NCI-H748 (cell line): Measurements from ENCODE around the gene MAN2B1.
"Not testable (repeated sequence)": the region's sequence is repeated elsewhere in the genome, so short reads cannot be mapped to it uniquely, and the experiment has no call there.

Source experiments
- DNase-seq: peaks from one replicate; lab custom pipeline; 2025; ENCODE audit not compliant: unreplicated experiment; lab: John Stamatoyannopoulos, UW

Gene MAN2B1

GRCh38 chr19:12666265-12667048, at the start of gene MAN2B1, which contains the start of gene WDR83:
TSS of gene MAN2B1 (minus strand) at chr19:12666742. CDS start at chr19:12666701, 41 bp downstream.
TSS of gene WDR83 (plus strand) at chr19:12666807. CDS start at chr19:12669791, 2,984 bp downstream.
- peak; percentile 75 for DNase-seq

GRCh38 chr19:12715929-12716328, 49.4 kb upstream of the MAN2B1 start:
- DNase-seq, result no peak

GRCh38 chr19:12715102-12715501, 48.6 kb upstream of the MAN2B1 start:
- no peak for DNase-seq

DNA sequence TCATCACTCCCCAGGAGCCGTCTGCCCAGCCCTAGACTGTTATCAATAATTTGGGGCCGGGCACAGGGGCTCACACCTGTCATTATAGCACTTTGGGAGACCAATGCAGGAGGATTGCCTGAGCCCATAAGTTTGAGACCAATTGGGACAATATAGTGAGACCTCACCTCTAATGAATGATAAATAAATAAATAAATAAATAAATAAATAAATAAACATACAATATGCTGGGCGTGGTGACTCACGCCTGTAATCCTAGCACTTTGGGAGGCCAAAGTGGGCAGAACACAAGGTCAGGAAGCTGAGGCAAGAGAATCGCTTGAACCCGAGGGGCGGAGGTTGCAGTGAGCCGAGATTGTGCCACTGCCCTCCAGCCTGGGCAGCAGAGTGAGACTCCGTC, 46.8 kb upstream of the MAN2B1 start:
- not testable (repeated sequence) for DNase-seq

DNA sequence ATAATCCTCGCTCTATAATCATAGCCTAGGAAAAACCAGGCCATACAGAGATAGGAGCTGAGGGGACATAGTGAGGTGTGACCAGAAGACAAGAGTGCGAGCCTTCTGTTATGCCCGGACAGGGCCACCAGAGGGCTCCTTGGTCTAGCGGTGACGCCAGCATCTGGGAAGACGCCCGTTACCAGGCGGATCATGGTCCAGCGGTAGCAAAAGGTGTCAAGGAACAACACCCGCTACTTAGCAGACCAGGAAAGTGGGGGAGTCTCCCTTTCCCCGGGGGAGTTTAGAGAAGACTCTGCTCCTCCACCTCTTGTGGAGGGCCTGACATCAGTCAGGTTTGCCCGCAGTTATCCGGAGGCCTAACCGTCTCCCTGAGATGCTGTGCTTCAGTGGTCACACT, 45.5 kb upstream of the MAN2B1 start:
- DNase-seq, result not testable (repeated sequence)

GRCh38 chr19:12711187-12711586, 44.6 kb upstream of the MAN2B1 start:
- no peak for DNase-seq

DNA sequence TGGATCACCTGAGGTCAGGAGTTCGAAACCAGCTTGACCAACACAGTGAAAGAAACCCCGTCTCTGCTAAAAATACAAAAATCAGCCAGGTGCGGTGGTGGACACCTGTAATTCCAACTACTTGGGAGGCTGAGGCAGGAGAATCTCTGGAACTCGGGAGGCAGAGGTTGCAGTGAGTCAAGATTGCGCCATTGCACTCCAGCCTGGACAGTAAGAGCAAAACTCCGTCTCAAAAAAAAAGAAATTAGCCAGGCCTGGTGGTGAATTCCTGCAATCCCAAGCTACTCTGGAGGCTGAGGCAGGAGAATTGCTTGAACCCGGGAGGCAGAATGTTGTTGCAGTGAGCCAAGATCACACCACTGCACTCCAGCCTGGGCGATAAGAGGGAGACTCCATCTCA, 42.1 kb upstream of the MAN2B1 start:
- no peak for DNase-seq

DNA sequence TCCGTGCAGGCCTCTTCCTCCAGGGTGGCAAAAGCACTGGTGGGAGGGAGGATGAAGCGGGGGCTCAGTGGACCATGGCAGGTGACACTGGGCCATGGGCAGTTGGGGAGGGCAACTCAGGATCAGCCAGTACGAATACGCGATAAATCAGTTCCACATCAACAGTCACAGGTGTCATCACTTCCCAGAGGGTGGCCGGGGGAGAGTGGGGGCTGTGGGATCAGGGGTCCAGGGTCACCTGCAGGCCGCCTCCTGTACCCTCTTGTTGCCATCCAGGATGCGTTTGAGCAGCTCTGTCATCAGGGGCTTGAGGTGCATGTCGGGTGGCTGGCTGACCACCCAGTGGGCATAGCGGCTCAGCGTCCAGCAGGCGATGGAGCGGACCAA, 39.8 kb upstream of the MAN2B1 start:
- no peak for DNase-seq

DNA sequence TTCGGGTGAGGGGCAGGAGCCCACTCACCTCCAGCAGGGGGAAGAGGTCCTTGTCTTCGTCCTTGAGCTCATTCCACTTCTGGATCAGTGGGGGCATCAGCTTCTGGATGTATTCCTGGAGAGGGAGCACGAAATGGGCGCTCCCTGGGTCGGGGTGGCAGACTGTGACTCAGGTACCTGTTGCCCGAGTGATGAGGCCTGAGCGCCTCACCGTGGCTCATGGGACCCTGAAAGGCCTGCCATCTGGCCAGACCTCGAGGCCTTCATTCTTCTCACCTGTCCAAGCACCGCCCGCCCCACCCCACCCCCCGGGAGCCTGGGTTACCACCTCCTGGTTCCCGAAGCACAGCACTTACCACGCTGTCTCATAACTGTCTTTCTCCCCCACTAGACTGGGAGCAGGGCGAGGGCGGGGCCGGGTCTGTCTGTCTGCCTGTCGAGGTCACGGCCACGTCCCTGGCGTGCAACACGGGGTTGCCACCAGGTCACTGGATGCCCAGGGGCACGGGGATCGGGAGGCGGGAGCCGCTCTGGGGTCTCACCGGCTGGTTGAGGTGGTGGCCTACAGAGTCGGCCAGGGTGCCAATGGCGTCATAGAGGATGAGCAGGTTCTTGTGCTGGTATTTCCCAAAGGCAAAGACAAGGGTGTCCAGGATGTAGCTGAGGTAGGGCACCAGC, 39.3 kb upstream of the MAN2B1 start:
- DNase-seq, result no peak

DNA sequence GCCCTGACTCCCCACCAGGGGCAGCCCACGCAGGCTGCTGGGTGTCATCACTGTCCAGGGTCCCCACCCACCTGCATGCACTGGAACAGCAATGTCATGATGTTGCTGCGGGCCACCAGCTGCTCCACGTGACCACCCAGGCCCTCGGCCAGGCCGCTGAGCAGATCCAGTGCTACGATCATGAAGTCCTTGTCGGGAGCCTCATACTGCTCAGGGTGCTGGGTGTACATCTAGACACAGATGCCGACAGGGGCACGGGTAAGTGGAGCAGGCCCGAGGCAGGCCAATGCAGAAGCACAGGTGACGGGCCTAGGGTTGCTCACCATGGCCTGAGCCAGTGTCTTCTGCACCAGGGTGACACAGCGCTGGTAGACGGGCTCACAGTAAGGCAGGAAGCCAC, 38.6 kb upstream of the MAN2B1 start:
- DNase-seq, result no peak

GRCh38 chr19:12703046-12703445, 36.5 kb upstream of the MAN2B1 start:
- DNase-seq, result peak; percentile 12

GRCh38 chr19:12701596-12702282, 35.2 kb upstream of the MAN2B1 start:
- no peak for DNase-seq

- no peak for DNase-seq
Measured at GRCh38 chr19:12698138-12698537, 31.6 kb upstream of the MAN2B1 start.

- DNase-seq, result not testable (repeated sequence)
Measured at GRCh38 chr19:12697425-12697824, 30.9 kb upstream of the MAN2B1 start.

DNA sequence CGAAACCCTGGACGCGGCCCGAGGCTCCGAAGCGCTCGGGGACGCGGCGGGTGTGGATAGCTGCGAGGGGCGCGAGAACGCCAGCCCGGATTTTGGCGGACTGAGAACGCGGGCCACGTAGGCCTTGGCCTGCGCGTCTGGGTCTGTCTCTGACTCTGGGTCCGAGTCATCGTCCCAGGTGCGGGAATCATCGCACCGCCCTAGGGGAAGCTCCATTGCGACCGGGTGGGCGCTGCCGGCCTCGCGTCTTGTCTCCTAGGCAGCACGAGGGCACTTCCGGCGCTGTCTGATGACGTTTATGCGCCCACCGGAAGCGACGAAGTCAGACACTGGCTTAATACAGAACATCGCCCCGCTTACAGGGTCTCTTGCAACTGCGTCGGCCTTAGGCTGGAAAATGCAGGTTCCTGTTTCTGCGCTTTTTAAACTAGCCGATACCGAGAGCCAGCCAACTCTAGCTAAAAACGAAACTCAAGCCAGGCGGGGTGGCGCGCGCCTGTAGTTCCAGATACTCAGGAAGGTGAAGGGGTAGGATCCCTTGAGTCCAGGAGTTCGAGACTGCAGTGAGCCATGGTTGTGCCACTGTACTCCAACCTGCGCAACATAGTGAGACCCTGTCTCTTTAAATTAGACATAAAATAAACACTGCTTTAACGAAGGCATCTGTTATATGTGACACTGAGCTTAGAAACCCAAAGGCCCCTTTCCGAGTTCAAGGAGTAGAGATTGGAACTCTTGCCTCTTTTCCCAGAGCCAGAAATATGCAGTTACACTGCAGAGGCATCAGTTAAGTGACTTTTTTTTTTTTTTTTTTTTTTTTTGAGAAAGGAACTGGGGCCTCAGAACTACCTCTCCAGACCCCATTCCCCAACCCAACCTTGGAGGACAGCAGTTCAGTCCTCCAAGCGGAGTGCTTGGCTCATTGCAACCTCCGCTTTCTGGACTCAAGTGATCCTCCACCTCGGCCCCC, 30.1 kb upstream of the MAN2B1 start, which contains the start of gene FBXW9:
Gene FBXW9, minus strand, starts transcription at position 266 of the 970 bp plus-strand sequence. Its CDS starts 50 bp downstream, at position 216.
- peak; percentile 93 for DNase-seq

- peak; percentile 25 for DNase-seq
Measured at GRCh38 chr19:12695997-12696365, 29.4 kb upstream of the MAN2B1 start.

DNA sequence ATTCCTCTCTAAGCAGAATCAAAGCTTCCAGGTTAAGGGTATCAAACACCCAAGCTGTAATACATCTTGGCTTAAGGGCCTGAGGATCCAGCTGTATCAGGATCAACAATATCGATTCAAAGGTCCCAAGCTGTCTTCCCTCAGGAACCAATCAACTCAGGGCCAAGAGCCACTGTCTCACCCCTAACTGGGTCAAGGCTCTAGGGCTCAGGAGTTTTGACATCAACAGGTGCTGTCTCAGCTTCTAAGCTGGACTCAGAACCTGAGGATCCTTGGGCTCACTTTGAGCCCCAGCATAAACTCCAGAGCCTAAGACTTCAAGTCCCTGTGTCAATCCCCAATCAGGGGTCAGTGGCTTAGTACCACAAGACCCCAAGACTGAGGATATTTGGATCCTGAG, 29.0 kb upstream of the MAN2B1 start:
- DNase-seq, result no peak

DNA sequence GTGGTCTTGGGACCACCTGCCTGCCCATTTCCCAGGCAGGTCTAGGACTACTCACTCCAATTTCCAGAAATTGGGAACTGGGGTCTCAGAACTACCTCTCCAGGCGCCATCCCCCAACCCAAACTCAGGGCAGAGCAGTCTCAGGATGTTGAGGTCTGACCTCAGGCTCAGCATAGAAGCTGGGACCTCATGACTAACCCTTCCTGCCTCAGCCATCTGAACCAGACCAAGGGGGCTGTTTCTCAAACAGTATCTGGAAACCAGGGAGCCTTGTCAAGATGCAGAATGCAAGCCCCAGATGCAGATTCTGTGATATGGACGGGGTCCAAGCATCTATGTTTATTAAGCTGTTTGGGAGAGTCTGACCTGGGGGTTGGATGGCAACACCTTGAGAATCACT, 28.6 kb upstream of the MAN2B1 start:
- no peak for DNase-seq

- no peak for DNase-seq
Measured at GRCh38 chr19:12694641-12695040, 28.1 kb upstream of the MAN2B1 start.

- DNase-seq, result no peak
Measured at GRCh38 chr19:12692960-12693359, 26.4 kb upstream of the MAN2B1 start.
